NCI-H345 (cell line): Measurements from ENCODE around the gene GEN1.
"Not testable (repeated sequence)": the region's sequence is repeated elsewhere in the genome, so short reads cannot be mapped to it uniquely, and the experiment has no call there.

Source experiments
- DNase-seq: peaks from one replicate; lab custom pipeline; 2025; lab: John Stamatoyannopoulos, UW

GEN1 gene

DNA sequence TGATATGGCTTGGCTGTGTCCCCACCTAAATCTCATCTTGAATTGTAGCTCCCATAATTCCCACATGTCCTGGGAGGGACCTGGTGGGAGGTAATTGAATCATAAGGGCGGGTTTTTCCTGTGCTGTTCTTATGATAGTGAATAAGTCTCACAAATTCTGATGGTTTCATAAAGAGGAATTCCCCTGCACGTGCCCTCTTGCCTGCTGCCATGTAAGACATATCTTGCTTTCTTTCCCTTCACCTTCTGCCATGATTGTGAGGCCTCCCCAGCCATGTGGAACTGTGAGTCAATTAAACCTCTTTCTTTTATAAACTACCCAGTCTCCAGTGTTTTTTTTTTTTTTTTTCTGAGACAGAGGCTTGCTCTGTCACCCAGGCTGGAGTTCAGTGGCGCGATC is 69.7 kb downstream of the GEN1 start:
- DNase-seq, result not testable (repeated sequence)

DNA sequence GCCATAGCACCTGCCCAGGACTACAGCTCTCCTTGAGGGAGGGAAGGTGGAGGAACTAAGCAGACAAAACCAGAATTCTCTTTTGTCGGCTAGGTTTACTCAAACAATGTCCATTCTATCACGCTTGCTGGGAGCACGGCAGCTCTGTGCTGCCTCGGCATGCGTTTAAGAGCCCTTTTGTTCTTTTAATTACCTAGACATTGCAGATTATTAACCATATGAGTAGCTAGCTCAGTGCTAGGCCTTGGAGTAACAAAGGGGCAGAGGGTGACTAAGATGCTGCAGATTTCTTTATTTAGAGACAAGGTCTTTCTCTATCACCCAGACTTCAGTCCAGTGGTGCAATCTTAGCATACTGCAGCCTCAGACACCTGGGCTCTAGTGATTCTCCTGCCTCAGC is 73.4 kb downstream of the GEN1 start:
- peak; percentile 22 for DNase-seq

DNA sequence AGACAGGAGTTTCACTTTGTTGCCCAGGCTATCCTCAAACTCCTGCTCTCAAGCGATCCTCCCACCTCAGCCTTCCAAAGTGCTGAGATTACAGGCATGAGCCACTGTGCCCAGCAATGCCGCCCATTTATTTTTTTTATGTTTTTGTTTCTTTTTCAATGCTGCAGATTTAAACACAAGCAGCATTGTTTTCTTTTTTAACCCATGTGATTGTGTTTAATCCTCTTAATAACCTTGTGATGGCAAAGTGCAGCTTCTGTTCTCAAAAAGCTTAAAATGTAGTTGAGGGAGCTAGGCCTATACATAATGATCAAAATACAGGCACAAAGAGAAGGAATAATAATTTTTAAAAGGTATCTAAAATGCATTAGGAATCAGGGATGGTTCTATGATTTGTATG is 73.8 kb downstream of the GEN1 start:
- no peak for DNase-seq

DNA sequence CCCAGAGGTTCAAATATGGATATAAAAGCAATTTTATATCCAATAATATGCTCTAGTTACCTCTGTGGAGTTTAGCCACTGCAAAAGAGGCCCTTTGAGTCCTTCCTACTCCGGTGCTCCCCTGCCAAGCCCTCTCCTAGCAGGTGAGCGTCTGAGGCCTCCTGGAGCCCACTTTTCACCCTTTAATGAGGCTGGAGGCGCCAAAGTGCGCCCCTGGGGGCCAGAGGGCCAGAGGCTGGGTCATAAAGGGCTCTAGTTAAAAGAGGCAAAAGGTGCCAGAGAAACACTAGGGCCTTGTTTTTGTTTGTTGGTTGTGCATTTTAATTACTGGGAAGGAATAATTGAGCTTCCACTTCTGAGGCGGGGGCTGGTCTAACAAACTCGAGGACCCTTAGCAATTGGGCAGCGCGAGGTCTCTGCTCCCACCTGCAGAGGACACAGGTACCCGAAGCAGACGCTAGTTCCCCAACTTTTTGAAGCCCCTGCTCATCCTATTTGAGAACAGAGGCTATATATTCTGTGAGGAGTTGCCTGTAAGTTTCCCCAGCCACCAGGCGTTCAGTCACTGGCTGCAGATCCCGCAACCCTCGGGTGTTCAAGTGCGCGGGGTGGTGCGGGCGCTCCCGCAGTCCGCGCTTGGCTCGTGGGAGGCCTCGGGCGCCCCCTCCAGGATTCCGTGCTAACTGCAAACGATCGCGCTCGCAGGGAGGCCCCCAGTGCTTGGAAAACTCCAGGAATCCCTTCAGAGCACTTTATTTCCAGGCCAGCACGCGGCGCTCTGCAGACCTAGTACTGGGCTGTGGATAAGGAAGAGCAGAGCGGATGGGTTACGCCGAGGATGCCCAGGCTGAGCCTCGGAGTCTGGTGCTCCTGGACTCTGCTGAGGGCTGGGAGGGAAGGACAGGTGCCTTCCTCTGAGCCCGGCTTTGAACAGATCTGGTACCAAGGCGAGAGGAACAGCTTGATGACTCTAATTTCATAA is 76.4 kb downstream of the GEN1 start:
- peak; percentile 61 for DNase-seq

DNA sequence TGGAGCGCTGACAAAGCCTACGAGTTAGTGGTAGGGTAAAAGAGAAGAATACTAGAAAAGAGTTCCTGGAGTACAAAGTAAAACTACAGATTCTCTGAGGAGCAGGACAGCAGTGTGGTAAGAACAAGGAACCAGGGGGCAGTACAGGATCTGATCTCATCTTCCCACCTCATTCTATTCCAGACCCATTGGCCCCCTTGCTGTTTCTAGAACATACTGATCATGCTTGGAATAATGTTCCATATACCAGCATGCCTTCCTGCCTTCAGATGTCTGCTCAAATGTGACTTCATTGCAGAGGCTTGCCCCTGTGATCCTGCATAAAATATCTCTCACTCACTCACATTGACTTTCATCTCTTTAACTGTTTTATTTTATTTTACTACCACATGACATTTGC is 81.6 kb downstream of the GEN1 start:
- no peak for DNase-seq
